Measurements from ENCODE around the gene RAPGEF3.

The RAPGEF3 gene, protein sequence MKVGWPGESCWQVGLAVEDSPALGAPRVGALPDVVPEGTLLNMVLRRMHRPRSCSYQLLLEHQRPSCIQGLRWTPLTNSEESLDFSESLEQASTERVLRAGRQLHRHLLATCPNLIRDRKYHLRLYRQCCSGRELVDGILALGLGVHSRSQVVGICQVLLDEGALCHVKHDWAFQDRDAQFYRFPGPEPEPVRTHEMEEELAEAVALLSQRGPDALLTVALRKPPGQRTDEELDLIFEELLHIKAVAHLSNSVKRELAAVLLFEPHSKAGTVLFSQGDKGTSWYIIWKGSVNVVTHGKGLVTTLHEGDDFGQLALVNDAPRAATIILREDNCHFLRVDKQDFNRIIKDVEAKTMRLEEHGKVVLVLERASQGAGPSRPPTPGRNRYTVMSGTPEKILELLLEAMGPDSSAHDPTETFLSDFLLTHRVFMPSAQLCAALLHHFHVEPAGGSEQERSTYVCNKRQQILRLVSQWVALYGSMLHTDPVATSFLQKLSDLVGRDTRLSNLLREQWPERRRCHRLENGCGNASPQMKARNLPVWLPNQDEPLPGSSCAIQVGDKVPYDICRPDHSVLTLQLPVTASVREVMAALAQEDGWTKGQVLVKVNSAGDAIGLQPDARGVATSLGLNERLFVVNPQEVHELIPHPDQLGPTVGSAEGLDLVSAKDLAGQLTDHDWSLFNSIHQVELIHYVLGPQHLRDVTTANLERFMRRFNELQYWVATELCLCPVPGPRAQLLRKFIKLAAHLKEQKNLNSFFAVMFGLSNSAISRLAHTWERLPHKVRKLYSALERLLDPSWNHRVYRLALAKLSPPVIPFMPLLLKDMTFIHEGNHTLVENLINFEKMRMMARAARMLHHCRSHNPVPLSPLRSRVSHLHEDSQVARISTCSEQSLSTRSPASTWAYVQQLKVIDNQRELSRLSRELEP

DNA sequence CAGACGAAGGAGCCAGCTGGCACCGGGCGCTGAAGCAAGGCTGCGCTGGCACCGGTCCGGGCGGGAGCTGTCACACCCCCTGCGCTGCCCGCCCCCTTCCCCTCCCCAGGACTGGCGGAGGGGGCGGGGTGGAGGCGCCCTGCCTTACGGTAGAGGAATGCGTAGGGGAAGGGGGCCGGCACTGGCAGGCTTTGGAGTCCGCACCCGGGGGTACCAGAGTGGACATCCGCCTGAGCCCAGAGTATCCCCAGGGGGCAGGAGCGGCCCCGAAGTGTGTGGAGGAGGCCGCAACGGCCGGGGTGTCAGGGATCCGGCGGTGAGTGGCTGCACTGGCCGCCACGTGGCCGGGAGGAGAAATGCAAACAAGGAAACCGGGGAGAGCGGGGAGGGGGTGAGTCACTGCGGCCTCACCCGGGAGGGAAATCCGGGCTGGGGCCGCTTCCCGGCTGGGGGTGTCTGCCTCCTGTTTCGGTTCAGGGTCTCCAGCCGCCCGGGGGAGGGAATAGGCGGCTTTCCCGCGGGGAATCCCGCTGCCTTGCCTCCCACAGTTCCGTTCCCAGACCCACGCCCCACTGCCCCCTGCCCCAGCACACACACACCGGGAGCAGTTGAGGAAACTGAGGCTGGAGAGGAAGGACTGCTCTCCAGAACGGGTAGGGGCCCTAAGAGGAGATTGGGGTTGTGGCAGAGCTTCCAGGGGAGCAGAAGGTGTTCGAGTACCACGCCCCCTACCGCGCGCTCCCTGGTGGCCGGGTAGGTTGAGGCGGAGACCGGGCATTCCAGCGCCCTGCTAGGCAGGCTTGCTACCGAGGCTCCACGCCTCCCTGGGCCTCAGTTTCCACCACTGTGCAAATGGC, at the start of gene RAPGEF3:
Gene RAPGEF3 (minus strand): TSS at position 47 of the 857 bp plus-strand sequence. CDS start 324 bp downstream, outside the sequence.
- in situ Hi-C loops (cut with HindIII; ENCODE audit: low sequenced_read_pairs) = loop anchor here (5.0 kb wide), 1 partner anchor 83 kb away; no protein-coding TSS in a partner anchor

DNA sequence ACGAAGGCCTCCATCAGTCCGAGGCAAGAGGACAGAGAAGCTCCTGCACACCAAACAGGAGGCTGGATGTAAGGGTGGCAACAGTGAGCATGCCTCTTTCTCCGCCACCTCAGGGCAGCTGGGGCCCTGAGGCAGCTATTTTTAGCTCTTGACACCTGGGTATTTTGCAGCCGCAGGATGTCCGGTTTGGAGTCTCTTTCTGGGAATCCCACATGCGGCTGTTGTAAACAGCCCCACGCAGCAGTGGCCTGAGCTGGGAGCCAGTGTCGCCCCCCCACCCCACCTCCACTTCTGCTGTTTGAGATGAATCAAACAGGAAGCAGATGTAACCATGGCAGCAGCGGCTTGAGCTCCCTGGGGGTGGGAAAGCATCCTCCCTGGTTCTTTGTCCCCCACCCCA, 49.4 kb upstream of the RAPGEF3 start:
- in situ Hi-C loops (cut with HindIII; ENCODE audit: low sequenced_read_pairs) = no loop called here

DNA sequence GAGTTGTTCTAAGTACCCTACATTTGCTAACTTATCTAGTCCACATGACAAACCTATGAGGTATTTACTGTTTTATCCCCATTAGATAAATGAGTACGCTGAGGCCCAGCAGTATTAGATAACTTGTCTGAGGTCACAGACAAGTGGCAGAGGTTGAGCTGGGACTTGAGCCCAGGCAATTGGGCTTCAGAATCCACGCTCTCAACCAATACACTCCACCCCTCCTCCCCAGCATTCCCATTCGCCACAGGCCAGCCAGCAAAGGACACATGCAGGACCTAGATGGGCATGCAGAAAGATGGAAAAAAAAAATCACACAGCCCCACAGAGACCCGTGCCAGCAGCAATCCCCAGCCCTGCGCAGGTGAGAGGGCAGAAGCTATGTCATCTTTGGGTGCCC, 48.7 kb upstream of the RAPGEF3 start:
- in situ Hi-C loops (cut with HindIII; ENCODE audit: low sequenced_read_pairs) = no loop called here

DNA sequence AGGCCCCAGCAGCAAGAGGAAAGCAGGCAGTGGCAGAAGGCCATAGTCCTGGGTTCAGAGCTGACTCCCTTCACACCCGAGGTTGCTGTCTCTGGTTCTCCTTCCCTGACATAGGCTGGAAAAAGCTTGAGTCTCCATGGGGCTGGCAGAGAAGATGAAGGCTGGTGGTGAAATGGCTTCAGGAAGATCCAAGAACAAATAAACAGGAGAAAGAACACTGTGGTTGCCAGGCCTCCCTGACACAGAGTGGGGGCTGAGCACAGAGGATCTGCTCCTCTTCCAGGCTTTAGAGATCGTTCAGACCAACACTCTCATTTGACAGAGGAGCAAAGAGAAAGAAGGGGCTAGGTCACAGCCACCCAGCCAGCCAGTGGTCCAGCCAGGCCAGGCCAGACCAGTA, 46.7 kb upstream of the RAPGEF3 start:
- in situ Hi-C loops (cut with HindIII; ENCODE audit: low sequenced_read_pairs) = no loop called here

DNA sequence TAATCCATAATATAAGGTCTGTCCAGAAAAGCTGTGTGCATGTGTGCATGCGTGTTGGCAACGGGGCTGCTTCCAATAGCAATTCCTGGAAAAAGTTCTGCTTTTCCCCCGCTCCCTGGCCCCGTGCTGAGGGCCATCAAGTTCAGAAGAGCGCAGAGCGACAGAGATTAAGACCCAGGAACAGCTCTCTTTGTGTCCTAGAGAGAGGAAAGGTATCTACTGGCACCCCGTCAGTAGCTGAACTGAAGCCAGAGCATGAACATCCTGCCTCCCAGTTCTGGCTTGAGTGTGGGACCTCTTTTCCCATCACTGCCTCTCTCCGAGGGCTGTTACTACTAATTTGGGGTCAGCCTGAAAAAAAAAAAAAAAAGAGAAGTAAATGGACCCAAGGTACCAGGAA, 45.5 kb upstream of the RAPGEF3 start:
- in situ Hi-C loops (cut with HindIII; ENCODE audit: low sequenced_read_pairs) = no loop called here

DNA sequence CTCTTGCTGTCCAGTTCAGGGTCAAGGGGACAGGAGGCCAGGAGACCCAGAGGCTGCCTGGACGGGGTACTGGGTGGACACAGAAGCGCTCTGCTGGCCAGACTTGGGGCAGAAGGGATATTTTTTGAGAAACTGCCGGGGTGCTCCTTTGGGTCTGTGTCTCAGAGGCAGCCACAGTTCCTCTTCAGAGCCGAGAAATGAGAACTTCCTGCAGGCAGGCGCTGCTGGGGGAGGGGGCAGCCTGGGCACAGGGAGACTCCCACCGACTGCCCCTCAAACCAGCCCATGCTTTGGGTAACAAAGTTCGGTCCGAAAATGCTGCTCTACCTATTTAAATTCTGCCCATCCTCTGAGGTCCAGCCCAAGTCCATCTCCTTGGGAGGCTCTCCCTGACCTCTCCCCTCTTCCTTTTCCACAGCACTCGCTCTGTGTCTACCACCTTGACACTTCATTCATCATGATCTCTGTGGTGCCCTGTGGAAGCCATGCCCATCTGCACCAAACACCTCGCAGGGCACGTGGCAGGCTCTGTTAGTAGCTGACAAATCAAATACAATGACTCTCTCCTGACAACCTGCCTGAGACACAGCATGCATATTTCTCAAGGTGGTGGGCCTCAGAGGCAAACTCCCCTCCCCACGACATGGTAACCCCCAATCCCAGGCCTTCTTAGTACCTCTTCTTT, 44.7 kb upstream of the RAPGEF3 start:
- in situ Hi-C loops (cut with HindIII; ENCODE audit: low sequenced_read_pairs) = no loop called here

DNA sequence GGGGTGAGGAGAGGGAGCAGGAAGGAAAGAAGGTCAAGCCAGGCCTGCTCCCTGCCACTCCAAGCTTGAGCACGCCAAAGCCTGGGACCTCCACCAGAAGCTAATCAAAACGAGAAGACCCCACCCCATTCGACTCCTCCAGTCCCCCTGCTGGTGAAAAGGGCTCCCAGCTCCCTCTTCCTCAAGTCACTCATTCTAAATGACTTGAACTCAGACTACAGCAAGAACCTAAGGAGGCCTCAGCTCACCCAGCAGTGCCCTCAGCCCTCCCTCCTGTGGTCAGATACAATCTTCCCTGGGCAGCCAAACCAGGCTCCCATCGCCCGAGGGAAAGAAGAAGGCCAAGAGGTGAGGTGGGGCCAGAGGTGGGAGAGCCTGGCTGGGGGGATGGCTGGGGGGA, 43.6 kb upstream of the RAPGEF3 start:
- in situ Hi-C loops (cut with HindIII; ENCODE audit: low sequenced_read_pairs) = no loop called here

DNA sequence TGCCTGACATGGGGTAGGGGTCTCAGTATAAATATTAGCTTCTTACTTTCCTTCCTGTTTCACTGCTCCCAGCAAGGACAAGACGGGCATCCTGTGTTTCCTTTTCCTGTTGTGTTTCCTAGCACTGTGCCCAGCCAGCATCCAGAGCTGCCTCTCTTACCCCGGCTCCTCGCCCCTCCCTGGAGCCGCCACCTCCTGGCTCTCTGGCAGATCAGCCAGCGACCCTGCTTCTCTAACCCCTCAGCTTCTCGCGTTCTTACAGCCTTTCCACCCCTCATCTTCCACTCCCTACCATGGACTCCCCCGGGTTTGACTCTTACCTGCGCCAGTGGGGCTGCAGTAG, 43.2 kb upstream of the RAPGEF3 start:
- in situ Hi-C loops (cut with HindIII; ENCODE audit: low sequenced_read_pairs) = no loop called here

DNA sequence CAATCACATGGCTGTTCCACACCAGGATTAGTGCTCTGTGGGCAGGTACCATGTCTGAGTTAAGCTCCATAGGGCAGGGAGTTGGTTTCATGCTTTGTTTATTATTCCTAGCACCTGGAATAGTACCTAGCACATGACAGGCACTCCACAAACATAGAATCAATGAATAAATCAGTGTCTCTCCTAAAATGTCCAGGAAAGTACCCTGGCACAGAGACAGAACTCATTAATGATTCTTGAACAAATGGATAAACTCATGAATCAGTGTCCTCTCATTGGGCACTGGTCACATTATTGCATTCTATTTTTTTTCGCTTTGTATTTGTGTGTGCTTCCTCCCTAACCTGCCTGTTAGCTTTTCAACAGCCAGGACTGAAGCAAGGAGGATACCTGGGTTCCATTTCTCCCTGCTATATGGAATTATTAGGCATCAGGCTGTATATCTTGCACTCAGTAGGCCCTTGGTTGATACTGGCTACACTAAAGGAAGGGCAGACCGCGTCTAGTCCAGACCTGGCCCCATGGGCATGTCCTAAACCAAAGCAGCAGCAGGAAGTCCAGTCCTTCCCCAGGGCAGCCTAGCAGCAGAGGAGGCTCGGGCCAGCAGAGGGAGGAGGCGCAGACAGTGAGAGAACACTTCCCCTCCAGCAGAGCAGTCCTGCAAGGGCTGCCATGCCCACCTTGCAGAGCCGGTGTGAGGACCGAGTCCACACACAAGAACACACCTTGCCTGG, 42.7 kb upstream of the RAPGEF3 start:
- in situ Hi-C loops (cut with HindIII; ENCODE audit: low sequenced_read_pairs) = no loop called here

DNA sequence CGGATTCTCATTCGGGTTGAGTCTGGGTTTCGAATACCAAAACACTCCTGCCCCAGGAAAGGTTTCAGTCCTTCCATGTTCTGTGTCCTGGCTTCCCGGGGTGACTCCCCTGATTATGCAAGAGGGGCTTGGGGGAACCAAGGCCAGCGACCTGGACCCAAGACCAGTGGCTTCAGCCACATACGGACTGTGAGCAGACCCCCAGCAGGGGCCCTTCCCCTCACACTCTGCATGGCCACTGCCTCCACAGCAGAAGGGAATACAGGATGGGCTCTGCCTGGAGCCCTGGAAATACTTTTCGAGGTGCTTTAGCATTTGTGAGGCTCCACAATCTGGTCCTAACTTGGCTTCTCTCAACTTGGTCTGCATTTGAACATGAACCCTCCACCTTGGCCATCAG, 41.9 kb upstream of the RAPGEF3 start:
- in situ Hi-C loops (cut with HindIII; ENCODE audit: low sequenced_read_pairs) = no loop called here

DNA sequence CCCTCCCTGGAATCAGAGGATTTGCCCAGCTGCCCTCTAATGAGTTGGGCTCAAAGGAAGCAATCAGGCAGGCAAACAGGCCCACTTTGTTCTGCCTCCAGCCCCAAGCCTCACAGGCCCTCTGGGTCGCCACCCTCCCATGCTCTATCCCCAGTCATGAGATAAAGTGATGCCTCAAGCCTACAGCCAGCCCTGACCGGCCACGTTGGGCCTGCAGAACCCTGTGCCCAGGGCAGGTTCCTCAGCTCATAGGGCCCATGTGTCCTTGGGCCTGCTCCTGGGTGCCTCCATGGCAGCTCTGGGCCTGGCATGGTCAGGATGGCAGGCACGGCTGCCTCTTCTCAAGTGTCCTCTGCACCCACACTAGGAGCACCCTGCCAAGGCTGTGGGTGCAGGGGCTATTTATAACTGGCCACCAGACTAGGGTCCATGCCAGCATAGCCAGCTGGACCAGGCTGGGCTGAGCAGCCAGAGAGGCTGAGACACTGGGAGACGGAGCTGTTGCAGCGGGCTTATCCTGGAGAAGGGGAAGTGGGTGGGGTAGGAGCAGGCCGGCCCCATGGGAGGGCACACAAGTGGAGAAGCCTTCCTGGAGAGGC, 40.8 kb upstream of the RAPGEF3 start:
- in situ Hi-C loops (cut with HindIII; ENCODE audit: low sequenced_read_pairs) = no loop called here

DNA sequence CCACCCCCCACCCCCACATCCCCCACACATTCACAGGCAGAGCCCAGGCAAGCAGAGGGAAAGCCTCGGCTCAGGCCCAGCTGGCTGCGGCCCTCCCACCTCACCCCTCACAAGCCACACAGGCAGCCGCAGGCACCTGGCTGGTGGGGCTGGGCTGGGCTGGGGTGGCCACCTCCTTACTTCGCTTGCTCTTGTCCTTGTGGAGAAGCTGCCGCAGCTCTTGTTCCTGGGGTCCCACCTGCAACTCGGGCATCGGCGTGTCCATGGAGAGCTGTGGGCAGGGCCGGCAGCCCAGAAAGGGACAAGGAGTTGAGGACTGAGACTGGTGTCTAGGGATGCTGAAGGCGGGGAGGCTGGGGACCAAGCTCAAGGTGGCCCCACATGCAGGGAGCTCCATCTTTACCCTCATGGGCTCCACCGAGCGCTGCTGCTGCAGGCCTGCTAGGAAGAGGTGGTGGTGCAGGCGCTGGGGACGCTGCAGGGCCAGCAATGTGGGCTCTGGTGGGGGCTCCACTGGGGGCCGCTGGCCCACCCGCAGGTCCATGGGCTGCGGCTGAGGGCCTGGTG, 39.8 kb upstream of the RAPGEF3 start:
- in situ Hi-C loops (cut with HindIII; ENCODE audit: low sequenced_read_pairs) = no loop called here

DNA sequence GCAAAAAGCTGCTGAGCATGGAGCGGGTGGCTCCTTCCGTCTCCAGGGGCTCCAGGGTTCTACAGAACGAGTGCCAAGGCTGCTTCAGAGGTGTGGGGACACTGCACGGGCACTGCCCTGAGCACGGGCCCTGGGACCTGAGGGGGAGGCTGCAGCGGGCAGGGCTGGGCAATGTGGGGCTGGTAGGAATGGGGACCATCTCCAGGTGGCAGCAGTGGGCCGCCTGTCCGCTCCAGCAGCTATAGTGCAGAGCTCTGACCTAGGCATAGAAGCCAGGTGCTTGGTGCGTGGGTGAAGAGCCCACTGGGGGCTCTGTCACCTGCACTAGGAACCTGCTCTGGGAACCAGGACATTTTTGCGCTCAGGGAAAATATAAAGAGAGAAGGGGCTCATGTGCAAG, 38.8 kb upstream of the RAPGEF3 start:
- in situ Hi-C loops (cut with HindIII; ENCODE audit: low sequenced_read_pairs) = no loop called here

DNA sequence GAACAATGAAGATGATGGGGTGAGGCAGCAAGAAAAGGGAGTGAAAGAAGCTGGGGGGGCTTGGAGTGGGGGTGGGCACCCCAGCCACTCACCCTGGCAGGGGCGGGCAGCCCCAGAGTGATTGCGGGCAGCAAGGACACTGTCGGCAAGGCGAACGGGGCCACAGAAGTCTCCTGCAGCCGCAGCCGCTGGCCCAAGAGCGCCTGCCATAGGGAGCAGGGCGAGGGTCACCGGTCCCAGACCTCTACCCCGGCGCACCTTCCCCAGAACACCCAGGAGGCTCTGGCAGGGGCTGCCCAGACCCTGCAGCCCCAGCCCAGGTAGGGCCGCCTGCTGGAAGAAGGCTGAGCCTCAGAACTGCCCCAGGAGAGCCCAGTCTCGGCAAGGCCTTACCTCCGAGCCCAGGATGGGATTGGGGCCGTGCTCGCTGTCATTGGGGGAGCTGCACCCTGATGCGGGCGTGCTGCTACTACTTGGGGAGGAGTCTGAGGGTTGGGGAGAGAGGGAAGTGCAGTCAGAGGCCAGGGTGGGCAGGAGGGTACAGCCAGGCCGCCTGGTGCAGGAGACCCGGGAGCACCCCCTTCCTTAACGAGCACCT, 37.2 kb upstream of the RAPGEF3 start:
- in situ Hi-C loops (cut with HindIII; ENCODE audit: low sequenced_read_pairs) = no loop called here

DNA sequence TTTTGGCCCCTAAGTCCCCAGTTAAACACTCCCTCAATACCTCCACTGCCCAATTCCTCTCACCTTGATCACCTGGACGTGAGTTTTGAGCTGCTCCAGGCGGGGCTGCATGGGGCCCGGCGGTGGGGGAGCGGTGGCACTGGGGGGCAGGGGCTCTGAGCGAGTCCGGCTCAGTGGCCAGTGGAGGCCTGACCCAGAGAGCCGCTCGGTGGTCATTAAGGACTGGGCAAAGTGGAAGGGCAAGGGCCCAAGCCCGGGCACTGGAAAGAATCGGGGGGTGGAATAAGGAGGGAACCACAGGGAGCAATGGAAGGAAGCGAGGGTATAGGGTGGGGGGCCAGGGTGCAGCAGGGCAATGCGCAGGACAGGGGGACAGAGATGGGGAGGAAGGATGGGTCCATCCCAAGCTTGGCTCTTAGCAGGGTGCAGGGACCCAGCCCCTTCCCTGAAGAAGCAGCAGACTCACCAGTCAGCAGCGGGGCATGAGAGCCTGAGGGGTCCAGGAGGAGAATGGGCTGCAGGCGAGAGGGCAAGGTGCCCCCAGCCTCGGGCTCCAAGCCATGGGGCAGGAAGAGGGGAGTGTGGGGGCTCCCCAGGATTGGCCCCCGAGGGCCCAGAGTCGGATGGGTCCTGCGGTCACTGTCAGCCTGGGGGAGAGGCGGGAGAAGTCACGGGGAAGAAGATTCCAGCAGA, 36.6 kb upstream of the RAPGEF3 start:
- in situ Hi-C loops (cut with HindIII; ENCODE audit: low sequenced_read_pairs) = no loop called here

DNA sequence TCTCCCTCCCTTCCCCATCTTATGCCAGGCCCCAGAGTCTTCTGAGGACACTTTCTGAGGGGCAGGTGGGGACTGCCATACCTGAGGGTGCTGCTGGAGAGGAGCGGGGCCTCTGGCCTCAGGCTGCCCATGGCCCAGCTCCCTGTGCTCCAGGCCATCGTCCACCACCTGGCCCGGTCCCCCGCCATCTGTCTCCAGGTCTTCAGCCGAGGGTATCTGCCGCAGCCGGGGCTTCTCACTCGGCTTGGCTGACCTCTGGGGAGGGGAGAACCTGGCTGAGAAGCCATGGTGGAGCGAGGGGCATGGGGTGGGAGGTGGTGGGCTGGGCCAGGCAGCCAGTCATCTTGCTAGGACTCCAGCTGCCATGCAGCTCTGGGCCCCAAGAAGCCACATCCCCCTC, 36.0 kb upstream of the RAPGEF3 start:
- in situ Hi-C loops (cut with HindIII; ENCODE audit: low sequenced_read_pairs) = no loop called here

DNA sequence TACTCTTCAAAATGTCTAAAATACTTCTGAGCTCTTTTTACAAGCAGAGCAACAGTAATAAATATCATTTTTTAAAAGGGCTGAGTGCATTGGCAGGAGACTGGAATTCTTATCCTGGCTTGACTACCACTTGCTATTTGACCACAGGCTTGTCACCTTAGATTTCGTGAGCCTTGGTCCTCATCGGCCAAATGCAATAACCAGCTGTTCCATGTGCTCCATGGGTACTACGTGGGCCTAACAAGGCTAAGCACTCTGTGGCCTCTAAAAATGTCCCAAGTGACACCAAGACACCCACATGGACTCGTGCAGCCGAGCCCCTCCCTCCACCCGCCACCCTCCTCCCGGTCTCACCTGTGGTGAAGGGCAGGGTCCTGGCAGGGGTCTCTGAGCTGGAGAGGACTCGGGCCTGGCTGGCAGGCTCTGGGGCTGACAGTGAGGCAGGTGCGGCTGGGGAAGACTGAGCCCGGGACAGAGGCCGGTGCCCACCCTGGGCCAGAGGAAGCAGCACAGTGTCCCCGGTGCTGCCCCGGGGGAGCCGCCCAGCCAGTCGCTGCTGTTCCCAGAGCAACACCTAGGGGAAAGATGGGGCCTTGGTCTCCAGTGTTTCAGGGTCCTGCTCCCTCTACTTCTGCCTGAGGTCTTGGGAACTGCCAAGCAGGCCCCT, 34.5 kb upstream of the RAPGEF3 start:
- in situ Hi-C loops (cut with HindIII; ENCODE audit: low sequenced_read_pairs) = no loop called here

DNA sequence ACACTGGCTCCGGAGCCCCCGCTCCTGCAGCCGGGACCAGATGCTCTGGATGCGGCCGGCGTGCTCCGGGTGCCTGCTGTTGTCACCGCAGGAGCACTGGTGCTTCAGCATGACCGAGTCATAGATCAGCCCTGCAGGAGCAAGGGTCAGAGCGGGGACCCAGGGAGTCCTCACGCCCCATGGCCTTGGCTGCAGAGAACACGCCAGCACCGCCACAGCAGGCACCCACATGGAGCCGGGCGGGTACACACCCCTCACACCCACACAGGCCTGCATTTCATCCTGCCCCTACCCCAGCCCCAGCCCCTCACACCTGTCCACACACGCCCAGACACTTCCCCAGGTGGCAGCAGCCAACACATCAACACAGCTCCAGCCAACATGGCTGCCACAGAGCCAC, 33.2 kb upstream of the RAPGEF3 start:
- in situ Hi-C loops (cut with HindIII; ENCODE audit: low sequenced_read_pairs) = no loop called here

Measured in endothelial cell of hepatic sinusoid (primary cell).